ENCODE data around the gene KIAA1549. TPM values are rescaled to one million over a fixed set of nuclear protein-coding genes. Genes with fewer than 3 reads are reported as not detected.

Gene KIAA1549
- total and polyA plus RNA-seq, 5 experiments from 2014 or later: 0.39 to 0.47 TPM; not detected in 3

- Mint-ChIP-seq H3K9me3 (no peaks in the 10 kb centered on the region), H3K4me1 (peaks cover 0 to 8% (median 1%) of the 10 kb centered on the region in 4 donors), H3K27me3 (peaks cover 0 to 5% (median 3%) of the 10 kb centered on the region in 5 donors), H3K36me3 (no peaks in the 10 kb centered on the region), H3K4me3 (no peak overlapping the region), H3K27ac (no peak overlapping the region)
- no peak for ATAC-seq
- POLR2A ChIA-PET: interaction anchor here (0.5 to 0.6 kb wide), 2 partner anchors 153 to 191 kb away, joined by 3 to 5 read pairs; no protein-coding TSS in a partner anchor
- no peak for DNase-seq
These were observed 89.1 kb downstream of the KIAA1549 start for GRCh38 chr7:138892006-138892630.

DNA sequence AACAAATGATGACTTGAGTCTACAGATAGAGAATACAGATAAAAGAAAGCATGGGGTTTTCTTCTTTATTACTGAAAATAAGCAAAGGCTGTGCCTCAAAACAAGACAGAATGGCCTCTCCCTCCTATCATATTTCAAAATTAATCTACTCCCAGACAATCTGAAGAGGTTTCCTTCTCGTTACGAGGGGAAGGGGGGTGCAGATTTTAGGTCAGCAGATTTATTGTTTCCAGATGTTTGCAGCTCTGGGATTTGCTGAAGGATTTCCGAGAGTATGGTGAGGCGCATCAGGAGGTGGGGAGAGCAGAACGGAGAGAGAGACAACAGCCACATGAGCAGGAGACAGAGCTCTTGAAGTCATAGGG lies 89.8 kb downstream of the KIAA1549 start:
- POLR2A ChIA-PET: interaction anchor here (0.5 kb wide), 1 partner anchor 198 kb away, joined by 5 read pairs; no protein-coding TSS in a partner anchor
- no peak overlapping the region for H3K27ac Mint-ChIP-seq
- peaks cover 0 to 5% (median 3%) of the 10 kb centered on the region in 5 donors for H3K27me3 Mint-ChIP-seq
- no peak overlapping the region for H3K4me3 Mint-ChIP-seq
- DNase-seq (no peak), ATAC-seq (no peak)
- peaks cover 0 to 10% (median 3%) of the 10 kb centered on the region in 4 donors for H3K4me1 Mint-ChIP-seq
- H3K36me3 Mint-ChIP-seq: no peaks in the 10 kb centered on the region
- no peaks in the 10 kb centered on the region for H3K9me3 Mint-ChIP-seq

- ATAC-seq (no peak), DNase-seq (no peak)
- POLR2A ChIA-PET: interaction anchor here (0.5 kb wide), 1 partner anchor 198 kb away, joined by 5 read pairs; no protein-coding TSS in a partner anchor
- Mint-ChIP-seq H3K4me1 (peaks cover 0 to 11% (median 4%) of the 10 kb centered on the region in 4 donors), H3K27me3 (peaks cover 0 to 5% (median 0%) of the 10 kb centered on the region in 5 donors), H3K27ac (no peak overlapping the region), H3K4me3 (no peak overlapping the region), H3K9me3 (no peaks in the 10 kb centered on the region), H3K36me3 (no peaks in the 10 kb centered on the region)
These were observed 90.4 kb downstream of the KIAA1549 start for GRCh38 chr7:138890499-138891445.

- no peak for DNase-seq
- POLR2A ChIA-PET: no interaction called here
- Mint-ChIP-seq H3K27me3 (peaks cover 0 to 2% (median 0%) of the 10 kb centered on the region in 5 donors), H3K4me3 (no peak overlapping the region), H3K9me3 (no peaks in the 10 kb centered on the region), H3K4me1 (peaks cover 0 to 13% (median 4%) of the 10 kb centered on the region in 4 donors), H3K36me3 (no peaks in the 10 kb centered on the region), H3K27ac (peak overlapping the region in 1 of 10 donors; percentile 25)
- ATAC-seq: no peak
These were observed 91.3 kb downstream of the KIAA1549 start for GRCh38 chr7:138889582-138890498.

DNA sequence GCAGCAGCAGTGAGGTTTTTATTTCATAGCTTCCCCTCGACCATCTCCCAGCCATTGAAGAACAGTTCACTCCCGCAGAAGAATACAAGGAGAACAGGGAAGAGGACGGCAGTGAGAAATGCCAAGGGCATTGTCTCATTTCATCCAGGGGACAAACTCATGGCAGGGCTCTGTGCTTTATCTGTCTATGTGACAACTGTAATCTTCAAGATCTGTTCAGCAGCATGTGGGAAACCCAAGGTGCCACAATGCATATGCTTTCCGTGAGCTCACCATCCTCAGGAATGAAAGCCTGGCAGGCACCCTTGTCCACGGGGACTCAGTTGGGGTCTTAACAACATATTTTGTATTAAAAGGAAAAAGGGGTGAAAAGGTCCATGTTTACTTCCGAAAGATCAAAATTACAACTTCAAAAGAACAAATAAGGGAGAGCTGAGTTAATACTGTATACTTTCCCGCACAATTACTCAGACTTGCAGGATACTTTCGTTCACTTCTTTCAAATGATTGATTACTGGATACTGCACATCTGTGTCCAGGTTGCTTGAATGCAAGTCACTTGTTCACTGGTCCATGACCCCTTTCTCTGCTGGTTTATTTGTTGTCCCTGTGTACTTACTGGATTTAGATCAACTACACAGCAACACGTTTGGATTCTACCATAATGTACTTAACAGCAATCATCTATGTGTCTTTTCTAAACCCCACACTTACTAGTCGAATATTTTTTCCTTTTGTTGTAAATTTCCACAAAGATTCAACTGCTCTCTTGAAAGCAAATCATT lies 93.1 kb downstream of the KIAA1549 start:
- POLR2A ChIA-PET: interaction anchor here (2.6 kb wide), 1 partner anchor 93 kb away, joined by 11 read pairs; the partner anchor contains the start of gene KIAA1549
- DNase-seq: no peak
- H3K27me3 Mint-ChIP-seq: no peaks in the 10 kb centered on the region
- peak overlapping the region in 6 of 10 donors; percentile 10 to 72 (median 24) for H3K27ac Mint-ChIP-seq
- peaks cover 0 to 13% (median 4%) of the 10 kb centered on the region in 4 donors for H3K4me1 Mint-ChIP-seq
- H3K36me3 Mint-ChIP-seq: no peaks in the 10 kb centered on the region
- no peak for ATAC-seq
- H3K9me3 Mint-ChIP-seq: no peaks in the 10 kb centered on the region
- no peak overlapping the region for H3K4me3 Mint-ChIP-seq

- Mint-ChIP-seq H3K4me1 (peaks cover 2 to 16% (median 5%) of the 10 kb centered on the region in 4 donors), H3K27me3 (no peaks in the 10 kb centered on the region), H3K36me3 (no peaks in the 10 kb centered on the region), H3K9me3 (no peaks in the 10 kb centered on the region), H3K27ac (peak overlapping the region in 4 of 10 donors; percentile 34 to 67 (median 57)), H3K4me3 (no peak overlapping the region)
- POLR2A ChIA-PET: interaction anchor here (0.8 to 2.6 kb wide), 8 partner anchors 10 to 191 kb away, joined by 3 to 11 read pairs (median 4); partner anchors contain the start of gene KIAA1549
- no peak for ATAC-seq
- no peak for DNase-seq
These were observed 94.0 kb downstream of the KIAA1549 start for GRCh38 chr7:138887085-138887710.

DNA sequence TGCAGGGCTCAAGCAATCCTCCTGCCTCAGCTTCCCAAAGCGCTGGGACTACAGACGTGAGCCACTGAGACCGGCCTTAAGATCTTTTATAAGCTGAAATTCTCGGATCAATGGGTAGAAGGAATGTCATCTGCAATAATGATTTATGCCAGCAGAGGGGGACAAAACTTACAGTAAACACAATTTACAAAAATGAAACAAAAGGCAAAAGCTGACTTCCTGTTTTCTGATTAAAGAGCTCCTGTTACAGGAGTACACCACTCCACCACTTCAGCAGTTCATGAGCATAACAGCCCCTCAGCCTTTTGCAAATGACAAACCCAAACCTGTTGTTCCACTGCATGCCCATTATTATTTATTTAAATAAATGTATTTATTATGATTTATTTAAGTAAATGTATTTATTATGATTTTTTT lies 94.7 kb downstream of the KIAA1549 start:
- H3K4me3 Mint-ChIP-seq: peak overlapping the region in 4 of 10 donors; percentile 11 to 76 (median 34)
- H3K36me3 Mint-ChIP-seq: no peaks in the 10 kb centered on the region
- no peaks in the 10 kb centered on the region for H3K27me3 Mint-ChIP-seq
- DNase-seq (peak in 8 of 10 donors; percentile 31 to 81 (median 63)), ATAC-seq (peak; percentile 94 to 98)
- peak overlapping the region; percentile 2 to 93 (median 78) for H3K27ac Mint-ChIP-seq
- peaks cover 4 to 19% (median 8%) of the 10 kb centered on the region in 4 donors for H3K4me1 Mint-ChIP-seq
- no peaks in the 10 kb centered on the region for H3K9me3 Mint-ChIP-seq
- POLR2A ChIA-PET: interaction anchor here (0.6 to 2.6 kb wide), 9 partner anchors 9 to 192 kb away, joined by 3 to 11 read pairs (median 4); partner anchors contain the start of gene KIAA1549

GRCh38 chr7:138885383-138886147 lies 95.6 kb downstream of the KIAA1549 start:
- POLR2A ChIA-PET: interaction anchor here (0.6 to 2.6 kb wide), 5 partner anchors 96 to 190 kb away, joined by 3 to 11 read pairs (median 5); partner anchors contain the start of gene KIAA1549
- Mint-ChIP-seq H3K27me3 (no peaks in the 10 kb centered on the region), H3K27ac (peak overlapping the region in 4 of 10 donors; percentile 0 to 30 (median 18)), H3K36me3 (no peaks in the 10 kb centered on the region), H3K9me3 (no peaks in the 10 kb centered on the region), H3K4me3 (no peak overlapping the region), H3K4me1 (peaks cover 4 to 19% (median 8%) of the 10 kb centered on the region in 4 donors)
- no peak for ATAC-seq
- DNase-seq: no peak

GRCh38 chr7:138882249-138882648 lies 98.9 kb downstream of the KIAA1549 start:
- DNase-seq (no peak), ATAC-seq (no peak)
- H3K4me3 Mint-ChIP-seq: no peak overlapping the region
- H3K9me3 Mint-ChIP-seq: no peaks in the 10 kb centered on the region
- H3K27ac Mint-ChIP-seq: peak overlapping the region in 4 of 10 donors; percentile 10 to 45 (median 35)
- no peaks in the 10 kb centered on the region for H3K27me3 Mint-ChIP-seq
- H3K36me3 Mint-ChIP-seq: no peaks in the 10 kb centered on the region
- POLR2A ChIA-PET: interaction anchor here (1.1 kb wide), 1 partner anchor 14 kb away, joined by 6 read pairs; no protein-coding TSS in a partner anchor
- H3K4me1 Mint-ChIP-seq: peaks cover 4 to 14% (median 6%) of the 10 kb centered on the region in 4 donors

DNA sequence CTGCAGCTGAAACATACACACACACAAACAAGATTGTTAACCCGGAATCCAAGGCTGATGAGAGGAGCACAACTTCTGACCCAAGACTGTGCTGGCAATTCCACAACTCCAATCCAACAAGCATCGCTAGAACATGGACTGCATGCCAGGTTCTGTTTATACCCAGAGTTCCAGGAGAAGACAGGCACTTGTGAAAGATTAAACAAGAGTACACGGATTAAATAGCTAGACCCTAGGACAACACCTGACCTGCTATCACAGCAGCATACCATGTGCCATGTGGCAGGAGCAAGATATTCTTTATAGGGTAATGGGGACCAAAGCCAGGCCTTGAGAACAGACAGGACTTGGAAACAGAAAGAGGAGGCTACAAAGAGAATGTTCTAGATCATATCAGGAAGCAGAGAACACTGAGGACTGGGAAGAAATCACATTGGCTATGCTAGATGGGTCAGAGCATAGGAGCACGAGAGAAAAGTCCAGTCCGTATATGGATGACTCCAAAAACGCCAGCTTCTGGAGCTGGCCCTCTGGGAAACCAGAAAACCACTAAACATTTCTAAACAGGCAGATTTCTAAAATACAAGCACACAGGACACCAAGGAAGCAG lies 99.5 kb downstream of the KIAA1549 start:
- H3K36me3 Mint-ChIP-seq: no peaks in the 10 kb centered on the region
- ATAC-seq (no peak), DNase-seq (no peak)
- H3K27me3 Mint-ChIP-seq: no peaks in the 10 kb centered on the region
- H3K4me1 Mint-ChIP-seq: peaks cover 4 to 14% (median 6%) of the 10 kb centered on the region in 4 donors
- H3K9me3 Mint-ChIP-seq: no peaks in the 10 kb centered on the region
- POLR2A ChIA-PET: no interaction called here
- no peak overlapping the region for H3K4me3 Mint-ChIP-seq
- peak overlapping the region in 1 of 10 donors; percentile 6 for H3K27ac Mint-ChIP-seq
